H9 (cell line): Measurements from ENCODE around the gene GABBR2. TPM values are rescaled to one million over a fixed set of nuclear protein-coding genes. Genes with fewer than 3 reads are reported as not detected.

Experiments used
- DNase-seq: peaks from one replicate; pipeline ENCODE4 v3.0.0-alpha.2; 2017
- H2AFZ ChIP-seq: one replicate; pipeline ENCODE4 v1.6.1; 2013; ENCODE audit warnings: mild to moderate bottlenecking, low read length, control low read depth, moderate library complexity
- H2AK5ac ChIP-seq: 2 replicates; pipeline ENCODE4 v1.6.1; 2013; ENCODE audit warnings: low read length, control low read depth, mixed read lengths; ENCODE audit not compliant: insufficient read length
- H2BK120ac ChIP-seq: one replicate; pipeline ENCODE4 v1.6.1; 2013; ENCODE audit warnings: low read depth, mild to moderate bottlenecking, low read length, control low read depth, inconsistent platforms; ENCODE audit not compliant: poor library complexity, severe bottlenecking
- H2BK12ac ChIP-seq: 2 replicates; pipeline ENCODE4 v1.6.1; 2013; ENCODE audit warnings: low read length, control low read depth, mixed read lengths, low read depth; ENCODE audit not compliant: insufficient read length
- H2BK15ac ChIP-seq: 2 replicates; pipeline ENCODE4 v1.6.1; 2013; ENCODE audit warnings: low read depth, low read length, control low read depth
- H2BK20ac ChIP-seq: one replicate; pipeline ENCODE4 v1.6.1; 2013; ENCODE audit warnings: low read depth, mild to moderate bottlenecking, low read length, control low read depth, inconsistent platforms; ENCODE audit not compliant: poor library complexity, severe bottlenecking
- H2BK5ac ChIP-seq: 2 replicates; pipeline ENCODE4 v1.6.1; 2013; ENCODE audit warnings: low read length, control low read depth, mixed read lengths; ENCODE audit not compliant: insufficient read length
- H3K14ac ChIP-seq: 2 replicates; pipeline ENCODE4 v1.6.1; 2013; ENCODE audit warnings: low read length, control low read depth; ENCODE audit not compliant: insufficient read depth
- H3K18ac ChIP-seq: 2 replicates; pipeline ENCODE4 v1.6.1; 2013; ENCODE audit warnings: low read depth, mild to moderate bottlenecking, mixed read lengths, low read length, control low read depth; ENCODE audit not compliant: insufficient read length
- H3K23ac ChIP-seq: 2 replicates; pipeline ENCODE4 v1.6.1; 2013; ENCODE audit warnings: low read length, control low read depth, mixed read lengths, low read depth; ENCODE audit not compliant: insufficient read length
- H3K23me2 ChIP-seq: 2 replicates; pipeline ENCODE4 v1.6.1; 2013; ENCODE audit warnings: low read depth, mild to moderate bottlenecking, mixed read lengths, low read length, control low read depth; ENCODE audit not compliant: insufficient read length, poor library complexity, severe bottlenecking
- H3K27ac ChIP-seq: 2 replicates; pipeline ENCODE4 v1.5.1; 2013; ENCODE audit warnings: low read length, control low read depth, mixed read lengths, low read depth; ENCODE audit not compliant: insufficient read length
- H3K27me3 ChIP-seq: 2 replicates; pipeline ENCODE4 v1.6.1; 2013; ENCODE audit warnings: low read length, control low read depth, inconsistent platforms; ENCODE audit not compliant: insufficient read depth
- H3K4ac ChIP-seq: 2 replicates; pipeline ENCODE4 v1.6.1; 2013; ENCODE audit warnings: low read depth, mild to moderate bottlenecking, control low read depth, inconsistent platforms, low read length, moderate library complexity
- H3K4me1 ChIP-seq: 2 replicates; pipeline ENCODE4 v1.6.1; 2013; ENCODE audit warnings: low read length, control low read depth, inconsistent platforms; ENCODE audit not compliant: insufficient read depth
- H3K4me2 ChIP-seq: 2 replicates; pipeline ENCODE4 v1.6.1; 2013; ENCODE audit warnings: low read length, control low read depth, mixed read lengths; ENCODE audit not compliant: insufficient read length, insufficient read depth
- H3K56ac ChIP-seq: 2 replicates; pipeline ENCODE4 v1.6.1; 2013; ENCODE audit warnings: low read depth, mild to moderate bottlenecking, mixed read lengths, low read length, control low read depth; ENCODE audit not compliant: insufficient read length
- H3K79me1 ChIP-seq: 2 replicates; pipeline ENCODE4 v1.6.1; 2013; ENCODE audit warnings: low read depth, mild to moderate bottlenecking, moderate library complexity, low read length, control low read depth, inconsistent platforms; ENCODE audit not compliant: insufficient read depth, poor library complexity, severe bottlenecking
- H3K79me2 ChIP-seq: 2 replicates; pipeline ENCODE4 v1.6.1; 2013; ENCODE audit warnings: low read length, control low read depth, inconsistent platforms; ENCODE audit not compliant: insufficient read depth
- H3K9ac ChIP-seq: 2 replicates; pipeline ENCODE4 v1.6.1; 2013; ENCODE audit warnings: low read length, control low read depth, mixed read lengths; ENCODE audit not compliant: insufficient read length; ENCODE audit errors: extremely low read depth
- H3K9me3 ChIP-seq: one replicate; pipeline ENCODE4 v1.6.1; 2013; ENCODE audit warnings: low read depth, low read length, inconsistent platforms; ENCODE audit not compliant: control insufficient read depth
- H3T11ph ChIP-seq: one replicate; pipeline ENCODE4 v1.6.1; 2013; ENCODE audit warnings: mild to moderate bottlenecking, low read length, control low read depth, inconsistent platforms
- H4K20me1 ChIP-seq: one replicate; pipeline ENCODE4 v1.6.1; 2013; ENCODE audit not compliant: control insufficient read depth, insufficient read length, insufficient read depth
- H4K5ac ChIP-seq: 2 replicates; pipeline ENCODE4 v1.6.1; 2013; ENCODE audit warnings: low read depth, mild to moderate bottlenecking, mixed read lengths, low read length, control low read depth; ENCODE audit not compliant: insufficient read length
- H4K8ac ChIP-seq: replicated peaks from 2 replicates; pipeline ENCODE4 v1.6.1; 2013; ENCODE audit warnings: low read length, control low read depth, mixed read lengths, low read depth; ENCODE audit not compliant: insufficient read length
- H4K91ac ChIP-seq: 2 replicates; pipeline ENCODE4 v1.6.1; 2013; ENCODE audit warnings: low read depth, mild to moderate bottlenecking, moderate library complexity, mixed read lengths, low read length, control low read depth; ENCODE audit not compliant: insufficient read length
- H3K27ac Mint-ChIP-seq, 3 experiments: 2 replicates in 2 of 3; 3 replicates in 1 of 3; pipeline ENCODE4 v1.8.0; 2020 to 2021; ENCODE audit warnings: mixed read lengths in 3 of 3, mild to moderate bottlenecking in 1 of 3, moderate library complexity in 1 of 3
- H3K27me3 Mint-ChIP-seq: 2 replicates; pipeline ENCODE4 v1.8.0; 2021; ENCODE audit warnings: low read depth, mild to moderate bottlenecking, moderate library complexity, mixed read lengths
- H3K36me3 Mint-ChIP-seq, 3 experiments: 2 replicates in 2 of 3; 3 replicates in 1 of 3; pipeline ENCODE4 v1.8.0; 2020 to 2021; ENCODE audit warnings: low read depth in 3 of 3, mixed read lengths in 3 of 3; ENCODE audit not compliant: insufficient read depth in 1 of 3
- H3K4me1 Mint-ChIP-seq, 2 experiments: 2 replicates each; pipeline ENCODE4 v1.8.0; 2020; ENCODE audit warnings: mixed read lengths in 2 of 2
- H3K4me3 Mint-ChIP-seq, 2 experiments: 2 replicates in 1 of 2; 3 replicates in 1 of 2; pipeline ENCODE4 v1.8.0; 2020 to 2021; ENCODE audit warnings: mild to moderate bottlenecking in 2 of 2, mixed read lengths in 2 of 2, moderate library complexity in 1 of 2
- H3K9me3 Mint-ChIP-seq, 2 experiments: 2 replicates in 1 of 2; 3 replicates in 1 of 2; pipeline ENCODE4 v1.8.0; 2020; ENCODE audit warnings: mild to moderate bottlenecking in 2 of 2, mixed read lengths in 2 of 2, moderate library complexity in 1 of 2
- WGBS: extraction: QIAGEN DNeasy Blood & Tissue Kit; methylation state at CpG from one replicate; pipeline ENCODE4 v1.1.7; 2013; ENCODE audit warnings: missing lambda C conversion rate, low lambda C conversion rate, mixed read lengths; ENCODE audit not compliant: insufficient read length; ENCODE audit errors: extremely low coverage; 5-methylcytosine and 5-hydroxymethylcytosine counted together
- total RNA-seq: library from RNA; stranded (reverse); gene quantifications from 2 replicates; pipeline ENCODE4 v1.2.1, GENCODE V29; 2021
- TF ChIP-seq, protein P1 (sequence below): fragments of 200-600 bp; sonication (generic); conservative IDR thresholded peaks from 3 replicates; pipeline ENCODE4 v1.8.0; 2021; ENCODE audit warnings: antibody characterized with exemption, mild to moderate bottlenecking

GABBR2 gene
- total RNA-seq, 1 experiment from 2014 or later: 0.66 TPM

DNA sequence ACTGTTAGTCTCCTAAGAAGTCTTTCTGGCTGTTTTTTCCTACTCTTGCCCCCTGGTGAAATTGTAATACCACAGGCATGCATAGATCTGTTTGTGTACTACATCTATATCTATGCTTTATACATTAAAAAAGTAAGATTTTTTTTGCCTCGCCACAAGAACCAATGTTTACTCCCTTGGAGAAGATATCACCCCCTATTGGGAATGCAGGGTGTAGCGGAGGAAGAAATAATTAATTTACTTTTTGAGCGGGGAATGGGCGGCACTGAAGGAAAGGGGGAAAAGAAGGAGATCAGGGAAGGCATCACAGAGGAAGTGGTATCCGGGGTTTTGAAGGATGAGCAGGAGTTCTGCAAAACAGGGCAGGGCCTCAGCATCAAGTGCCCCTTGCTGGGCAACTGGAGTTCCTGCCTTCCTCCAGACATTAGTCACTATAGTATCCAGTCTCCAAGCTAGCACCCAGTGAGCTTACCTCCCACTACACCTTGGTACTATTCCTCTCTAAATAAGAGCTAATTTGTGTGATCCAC lies 134.9 kb downstream of the GABBR2 start:
- H3K14ac ChIP-seq: no peak overlapping the region
- H3K4me2 ChIP-seq: no peak overlapping the region
- DNase-seq: no peak
- no peaks in the 10 kb centered on the region for H3K79me2 ChIP-seq
- no peak overlapping the region for H2BK120ac ChIP-seq
- no peak overlapping the region for H3K4me3 Mint-ChIP-seq
- no peak overlapping the region for H2BK15ac ChIP-seq
- H3K27ac Mint-ChIP-seq: no peak overlapping the region
- TF ChIP-seq, protein P1, sequence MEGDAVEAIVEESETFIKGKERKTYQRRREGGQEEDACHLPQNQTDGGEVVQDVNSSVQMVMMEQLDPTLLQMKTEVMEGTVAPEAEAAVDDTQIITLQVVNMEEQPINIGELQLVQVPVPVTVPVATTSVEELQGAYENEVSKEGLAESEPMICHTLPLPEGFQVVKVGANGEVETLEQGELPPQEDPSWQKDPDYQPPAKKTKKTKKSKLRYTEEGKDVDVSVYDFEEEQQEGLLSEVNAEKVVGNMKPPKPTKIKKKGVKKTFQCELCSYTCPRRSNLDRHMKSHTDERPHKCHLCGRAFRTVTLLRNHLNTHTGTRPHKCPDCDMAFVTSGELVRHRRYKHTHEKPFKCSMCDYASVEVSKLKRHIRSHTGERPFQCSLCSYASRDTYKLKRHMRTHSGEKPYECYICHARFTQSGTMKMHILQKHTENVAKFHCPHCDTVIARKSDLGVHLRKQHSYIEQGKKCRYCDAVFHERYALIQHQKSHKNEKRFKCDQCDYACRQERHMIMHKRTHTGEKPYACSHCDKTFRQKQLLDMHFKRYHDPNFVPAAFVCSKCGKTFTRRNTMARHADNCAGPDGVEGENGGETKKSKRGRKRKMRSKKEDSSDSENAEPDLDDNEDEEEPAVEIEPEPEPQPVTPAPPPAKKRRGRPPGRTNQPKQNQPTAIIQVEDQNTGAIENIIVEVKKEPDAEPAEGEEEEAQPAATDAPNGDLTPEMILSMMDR: peak; percentile 46; the same call in 1 of the 3 replicates
- no peak overlapping the region for H3K27ac ChIP-seq
- no peaks in the 10 kb centered on the region; a peak in 1 of 7 replicates for H3K36me3 Mint-ChIP-seq
- H3K9me3 ChIP-seq: no peaks in the 10 kb centered on the region
- H3K23me2 ChIP-seq: no peaks in the 10 kb centered on the region
- H4K8ac ChIP-seq: no peak overlapping the region
- WGBS: no CpG with 5 or more reads among the region's 5 CpGs
- H2BK12ac ChIP-seq: no peak overlapping the region
- no peak overlapping the region for H4K5ac ChIP-seq
- H2AK5ac ChIP-seq: no peak overlapping the region
- no peak overlapping the region for H4K91ac ChIP-seq
- no peak overlapping the region for H3K56ac ChIP-seq
- H3K79me1 ChIP-seq: no peaks in the 10 kb centered on the region
- no peak overlapping the region for H2BK20ac ChIP-seq
- H3T11ph ChIP-seq: no peak overlapping the region
- peaks cover 6% of the 10 kb centered on the region for H3K27me3 Mint-ChIP-seq
- H3K18ac ChIP-seq: no peak overlapping the region
- no peak overlapping the region for H3K23ac ChIP-seq
- H2AFZ ChIP-seq: no peak overlapping the region
- H3K9ac ChIP-seq: no peak overlapping the region
- no peaks in the 10 kb centered on the region for H3K27me3 ChIP-seq
- H2BK5ac ChIP-seq: no peak overlapping the region
- no peaks in the 10 kb centered on the region for H3K9me3 Mint-ChIP-seq
- H3K4ac ChIP-seq: no peak overlapping the region
- H3K4me1 ChIP-seq: no peaks in the 10 kb centered on the region
- no peaks in the 10 kb centered on the region for H4K20me1 ChIP-seq
- H3K4me1 Mint-ChIP-seq: peaks cover 0 to 3% of the 10 kb centered on the region in 2 experiments; a peak in 2 of 4 replicates
